GM19025 (cell line): ENCODE measurements around the gene RERE.

ENCODE experiments used
- ATAC-seq: cut with Tn5 transposase; IDR thresholded peaks from one replicate; pipeline ENCODE4 v1.9.1; 2021; ENCODE audit warnings: mild to moderate bottlenecking, low read depth, moderate library complexity; ENCODE audit not compliant: unreplicated experiment

RERE gene

DNA sequence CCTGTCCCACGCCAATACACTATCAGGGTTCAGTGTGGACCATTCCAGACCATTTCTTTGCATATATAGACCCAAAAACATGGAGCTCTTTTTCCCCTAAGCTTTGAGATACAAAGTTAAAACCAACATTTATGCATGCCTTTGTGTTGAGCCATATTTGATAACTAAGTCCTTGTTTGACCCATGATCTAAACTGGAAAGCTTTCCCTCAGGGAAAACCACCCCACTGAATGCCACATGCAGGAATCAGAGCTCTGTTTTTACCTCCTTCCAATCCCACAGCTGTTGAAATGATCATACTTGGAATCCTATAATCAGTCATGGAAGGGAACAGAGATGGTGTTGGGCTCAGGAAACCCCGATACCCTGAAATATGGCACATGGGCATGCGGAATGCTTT, 514.3 kb downstream of the RERE start:
- ATAC-seq: no peak
